GM18858 (cell line): ENCODE measurements around the gene CD180.

Source experiments
- ATAC-seq: cut with Tn5 transposase; IDR thresholded peaks from one replicate; pipeline ENCODE4 v1.9.1; 2021; ENCODE audit not compliant: unreplicated experiment

CD180 gene

GRCh38 chr5:67163863-67164595 lies 32.6 kb downstream of the CD180 start:
- no peak for ATAC-seq

GRCh38 chr5:67163231-67163756 lies 33.3 kb downstream of the CD180 start:
- ATAC-seq = no peak

- no peak for ATAC-seq
Measured at GRCh38 chr5:67161767-67162166, 34.8 kb downstream of the CD180 start.

- ATAC-seq = no peak
Measured at GRCh38 chr5:67160985-67161384, 35.6 kb downstream of the CD180 start.

GRCh38 chr5:67160272-67160671 lies 36.3 kb downstream of the CD180 start:
- ATAC-seq = no peak

GRCh38 chr5:67156976-67157583 lies 39.5 kb downstream of the CD180 start:
- ATAC-seq = no peak

GRCh38 chr5:67154556-67155206 lies 41.9 kb downstream of the CD180 start:
- ATAC-seq = no peak

- ATAC-seq = no peak
Measured at GRCh38 chr5:67153292-67153691, 43.3 kb downstream of the CD180 start.

GRCh38 chr5:67152400-67152799 lies 44.2 kb downstream of the CD180 start:
- ATAC-seq = no peak

GRCh38 chr5:67149951-67150523 lies 46.6 kb downstream of the CD180 start:
- ATAC-seq = no peak

GRCh38 chr5:67149057-67149950 lies 47.3 kb downstream of the CD180 start:
- no peak for ATAC-seq

- ATAC-seq = no peak
Measured at GRCh38 chr5:67147760-67148159, 48.8 kb downstream of the CD180 start.

- no peak for ATAC-seq
Measured at GRCh38 chr5:67146981-67147380, 49.6 kb downstream of the CD180 start.

- ATAC-seq = no peak
Measured at GRCh38 chr5:67146574-67146973, 50.0 kb downstream of the CD180 start.

- no peak for ATAC-seq
Measured at GRCh38 chr5:67144183-67144639, 52.4 kb downstream of the CD180 start.

GRCh38 chr5:67143549-67143948 lies 53.0 kb downstream of the CD180 start:
- no peak for ATAC-seq

- no peak for ATAC-seq
Measured at GRCh38 chr5:67142816-67143215, 53.8 kb downstream of the CD180 start.

- ATAC-seq = no peak
Measured at GRCh38 chr5:67141644-67142043, 55.0 kb downstream of the CD180 start.

GRCh38 chr5:67140413-67140812 lies 56.2 kb downstream of the CD180 start:
- ATAC-seq = no peak

GRCh38 chr5:67139030-67139429 lies 57.6 kb downstream of the CD180 start:
- no peak for ATAC-seq
